HepG2 (cell line): ENCODE data around the gene EMILIN1. TPM values are rescaled to one million over a fixed set of nuclear protein-coding genes. Genes with fewer than 3 reads are reported as not detected.

ENCODE experiments used
- EED ChIP-seq: sonication (generic); formaldehyde crosslinking; IDR thresholded peaks from 2 replicates; pipeline ENCODE4 v1.5.0; 2020; ENCODE audit warnings: mild to moderate bottlenecking, missing genetic modification reagents
- ESRRA ChIP-seq: sonication (generic); formaldehyde crosslinking; IDR thresholded peaks from 2 replicates; pipeline ENCODE4 v1.5.1; 2020; ENCODE audit warnings: mild to moderate bottlenecking, low read depth, missing genetic modification reagents
- FOXJ3 ChIP-seq: sonication (generic); formaldehyde crosslinking; IDR thresholded peaks from 2 replicates; pipeline ENCODE4 v1.4.0; 2020; ENCODE audit warnings: missing genetic modification reagents, mild to moderate bottlenecking, borderline replicate concordance
- FOXO1 ChIP-seq: sonication (generic); formaldehyde crosslinking; IDR thresholded peaks from 2 replicates; pipeline ENCODE4 v1.4.0; 2020; ENCODE audit warnings: missing genetic modification reagents
- GMEB2 ChIP-seq: IDR thresholded peaks from 2 replicates; pipeline ENCODE4 v1.6.1; 2016; ENCODE audit warnings: missing biosample characterization, missing genetic modification reagents, low read depth
- HIVEP1 ChIP-seq: sonication (generic); formaldehyde crosslinking; IDR thresholded peaks from 2 replicates; pipeline ENCODE4 v1.4.0; 2020; ENCODE audit warnings: mild to moderate bottlenecking, missing genetic modification reagents
- KAT7 ChIP-seq: IDR thresholded peaks from 2 replicates; pipeline ENCODE4 v1.6.1; 2018; ENCODE audit warnings: borderline replicate concordance, missing compliant biosample characterization
- KLF15 ChIP-seq: sonication (generic); formaldehyde crosslinking; IDR thresholded peaks from 2 replicates; pipeline ENCODE4 v1.8.1; 2023; ENCODE audit warnings: borderline replicate concordance, mild to moderate bottlenecking, inconsistent platforms, missing genetic modification reagents, mixed read lengths
- MAFG ChIP-seq: sonication (generic); formaldehyde crosslinking; IDR thresholded peaks from 2 replicates; pipeline ENCODE4 v1.5.1; 2020; ENCODE audit warnings: mild to moderate bottlenecking, missing genetic modification reagents
- MAZ ChIP-seq, 2 experiments: sonication (generic) in 1 of 2; formaldehyde crosslinking in 1 of 2; IDR thresholded peaks; 2 replicates each; pipeline versions ENCODE4 v1.5.0 to v1.6.1; 2012 to 2020; ENCODE audit warnings: low read depth in 2 of 2, mild to moderate bottlenecking in 2 of 2, borderline replicate concordance in 1 of 2, improper control_type of control experiment in 1 of 2, low read length in 1 of 2, missing genetic modification reagents in 1 of 2, moderate library complexity in 1 of 2
- NR2C2 ChIP-seq: sonication (generic); formaldehyde crosslinking; IDR thresholded peaks from 2 replicates; pipeline ENCODE4 v1.4.0; 2020; ENCODE audit warnings: missing genetic modification reagents, mild to moderate bottlenecking, moderate library complexity, borderline replicate concordance
- NRL ChIP-seq: sonication (generic); formaldehyde crosslinking; IDR thresholded peaks from 2 replicates; pipeline ENCODE4 v1.5.0; 2020; ENCODE audit warnings: missing genetic modification reagents, mild to moderate bottlenecking, moderate library complexity, borderline replicate concordance
- PLRG1 ChIP-seq: fragments of 450-650 bp; conservative IDR thresholded peaks from 2 replicates; pipeline ENCODE4 v1.6.1; 2016
- SATB2 ChIP-seq: sonication (generic); formaldehyde crosslinking; IDR thresholded peaks from 2 replicates; pipeline ENCODE4 v1.5.0; 2020; ENCODE audit warnings: missing genetic modification reagents
- SOX5 ChIP-seq: IDR thresholded peaks from 2 replicates; pipeline ENCODE4 v1.6.1; 2016; ENCODE audit warnings: borderline replicate concordance
- ZBTB49 ChIP-seq: sonication (generic); formaldehyde crosslinking; IDR thresholded peaks from 2 replicates; pipeline ENCODE4 v1.4.0; 2020; ENCODE audit warnings: missing genetic modification reagents, borderline replicate concordance
- ZNF225 ChIP-seq: sonication (generic); formaldehyde crosslinking; IDR thresholded peaks from 2 replicates; pipeline ENCODE4 v1.4.0; 2020; ENCODE audit warnings: mild to moderate bottlenecking, missing genetic modification reagents
- ZNF550 ChIP-seq: sonication (generic); formaldehyde crosslinking; IDR thresholded peaks from 2 replicates; pipeline ENCODE4 v1.4.0; 2020; ENCODE audit warnings: mild to moderate bottlenecking, missing genetic modification reagents, borderline replicate concordance
- ZNF598 ChIP-seq: sonication (generic); formaldehyde crosslinking; IDR thresholded peaks from 2 replicates; pipeline ENCODE4 v1.5.1; 2020; ENCODE audit warnings: mild to moderate bottlenecking, missing genetic modification reagents, borderline replicate concordance
- ZNF616 ChIP-seq: sonication (generic); formaldehyde crosslinking; IDR thresholded peaks from 2 replicates; pipeline ENCODE4 v1.5.0; 2020; ENCODE audit warnings: low read depth, mild to moderate bottlenecking, missing genetic modification reagents
- ZNF678 ChIP-seq: sonication (generic); formaldehyde crosslinking; IDR thresholded peaks from 2 replicates; pipeline ENCODE4 v1.4.0; 2020; ENCODE audit warnings: mild to moderate bottlenecking, missing genetic modification reagents
- ZNF709 ChIP-seq: sonication (generic); formaldehyde crosslinking; IDR thresholded peaks from 2 replicates; pipeline ENCODE4 v1.5.0; 2020; ENCODE audit warnings: mild to moderate bottlenecking, missing genetic modification reagents
- polyA plus RNA-seq, 8 experiments: library from polyadenylated mRNA; depleted of rRNA in 3 of 8; stranded (reverse) in 7 of 8; unstranded in 1 of 8; fragments of >200 nt; fragmentation: Illumina TruSeq in 4 of 8; extraction: Trizol in 4 of 8; gene quantifications; 2 replicates each; pipeline versions ENCODE4 v1.2.1 to v1.2.3, GENCODE V29; 2011 to 2016; ENCODE audit warnings: low read depth in 4 of 8, missing spikeins in 1 of 8, mixed read lengths in 1 of 8; ENCODE audit not compliant: insufficient read depth in 1 of 8
- total RNA-seq, 5 experiments: library from RNA; depleted of rRNA; stranded (reverse); fragments of >200 nt; fragmentation: Illumina TruSeq; extraction: Trizol; gene quantifications; 2 replicates each; pipeline ENCODE4 v1.2.3, GENCODE V29; 2016; ENCODE audit warnings: low read depth in 1 of 5
- TF ChIP-seq, protein P1 (sequence below): sonication (generic); formaldehyde crosslinking; IDR thresholded peaks from 2 replicates; pipeline ENCODE4 v1.8.1; 2023; ENCODE audit warnings: mild to moderate bottlenecking, missing genetic modification reagents

Gene EMILIN1
- total and polyA plus RNA-seq, 2 of the 13 experiments (the other 11 are each of a cell fraction or from before 2014, with no cell fraction given) = 8.1 to 9.7 TPM

DNA sequence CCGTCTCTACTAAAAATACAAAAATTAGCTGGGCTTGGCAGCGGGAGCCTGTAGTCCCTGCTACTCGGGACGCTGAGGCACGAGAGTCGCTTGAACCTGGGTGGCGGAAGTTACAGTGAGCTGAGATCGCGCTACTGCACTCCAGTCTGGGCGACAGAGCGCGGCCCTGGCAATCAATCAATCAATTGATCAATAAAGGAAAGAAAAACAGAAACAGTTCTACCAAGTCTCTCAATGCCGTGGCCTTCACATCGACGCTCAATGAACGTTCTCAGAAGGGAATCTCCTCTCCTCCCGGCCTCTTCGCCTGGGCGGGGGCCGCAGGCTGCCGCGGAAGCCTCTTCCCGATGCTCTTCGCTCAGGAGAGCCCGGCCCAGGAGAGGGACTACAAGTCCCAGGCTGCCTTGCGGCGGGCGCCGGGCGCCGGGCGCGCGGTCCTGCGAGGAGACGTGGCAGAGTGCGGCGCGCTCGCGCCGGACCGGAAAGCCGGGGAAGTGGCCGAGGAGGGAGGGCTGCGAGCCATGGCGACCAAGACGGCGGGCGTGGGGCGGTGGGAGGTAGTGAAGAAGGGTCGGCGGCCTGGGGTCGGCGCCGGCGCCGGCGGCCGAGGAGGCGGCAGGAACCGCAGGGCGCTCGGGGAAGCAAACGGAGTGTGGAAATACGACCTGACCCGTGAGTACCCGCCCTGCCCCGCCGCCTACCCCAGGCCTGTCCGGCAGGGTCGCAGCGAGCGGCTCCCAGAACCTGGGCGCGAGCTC lies 45.7 kb upstream of the EMILIN1 start, which contains the start of gene TMEM214 (continued):
- TF ChIP-seq FOXO1 (CRISPR knock-in tag) (0 out of 2 replicates have a peak, but pooled peaks have one; percentile 53), MAFG (CRISPR knock-in tag) (no peak), ZNF550 (CRISPR knock-in tag) (no peak), ZNF616 (no peak), FOXJ3 (0 out of 2 replicates have a peak, but pooled peaks have one; percentile 53), SATB2 (CRISPR knock-in tag) (0 out of 2 replicates have a peak, but pooled peaks have one; percentile 39), SOX5 (CRISPR knock-in tag) (no peak; the same call in 1 of the 2 replicates), NRL (CRISPR knock-in tag) (peak; percentile 27; the same call in 1 of the 2 replicates), MAZ (IDR thresholded peaks at IDR 0.05; ENCODE audit: borderline replicate concordance, low read depth, low read length) (no peak), MAZ (CRISPR knock-in tag; IDR thresholded peaks at IDR 0.05; ENCODE audit: low read depth) (peak; percentile 82), EED (0 out of 2 replicates have a peak, but pooled peaks have one; percentile 11), ZNF225 (CRISPR knock-in tag) (peak; percentile 49; the same call in 1 of the 2 replicates), PLRG1 (no peak), ZBTB49 (CRISPR knock-in tag) (no peak), KAT7 (CRISPR knock-in tag) (peak; percentile 99), ZNF598 (no peak), KLF15 (peak; percentile 83), GMEB2 (CRISPR knock-in tag) (peak; percentile 94), ESRRA (CRISPR knock-in tag) (peak; percentile 17; the same call in 1 of the 2 replicates), ZNF709 (peak; percentile 85), HIVEP1 (CRISPR knock-in tag) (no peak; the same call in 1 of the 2 replicates), ZNF678 (CRISPR knock-in tag) (peak; percentile 21; the same call in 1 of the 2 replicates), NR2C2 (CRISPR knock-in tag) (peak; percentile 80)
- TF ChIP-seq, protein P1, sequence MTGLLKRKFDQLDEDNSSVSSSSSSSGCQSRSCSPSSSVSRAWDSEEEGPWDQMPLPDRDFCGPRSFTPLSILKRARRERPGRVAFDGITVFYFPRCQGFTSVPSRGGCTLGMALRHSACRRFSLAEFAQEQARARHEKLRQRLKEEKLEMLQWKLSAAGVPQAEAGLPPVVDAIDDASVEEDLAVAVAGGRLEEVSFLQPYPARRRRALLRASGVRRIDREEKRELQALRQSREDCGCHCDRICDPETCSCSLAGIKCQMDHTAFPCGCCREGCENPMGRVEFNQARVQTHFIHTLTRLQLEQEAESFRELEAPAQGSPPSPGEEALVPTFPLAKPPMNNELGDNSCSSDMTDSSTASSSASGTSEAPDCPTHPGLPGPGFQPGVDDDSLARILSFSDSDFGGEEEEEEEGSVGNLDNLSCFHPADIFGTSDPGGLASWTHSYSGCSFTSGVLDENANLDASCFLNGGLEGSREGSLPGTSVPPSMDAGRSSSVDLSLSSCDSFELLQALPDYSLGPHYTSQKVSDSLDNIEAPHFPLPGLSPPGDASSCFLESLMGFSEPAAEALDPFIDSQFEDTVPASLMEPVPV (CRISPR knock-in tag) = peak; percentile 81
